ENCODE results near the gene GPC1.

DNA sequence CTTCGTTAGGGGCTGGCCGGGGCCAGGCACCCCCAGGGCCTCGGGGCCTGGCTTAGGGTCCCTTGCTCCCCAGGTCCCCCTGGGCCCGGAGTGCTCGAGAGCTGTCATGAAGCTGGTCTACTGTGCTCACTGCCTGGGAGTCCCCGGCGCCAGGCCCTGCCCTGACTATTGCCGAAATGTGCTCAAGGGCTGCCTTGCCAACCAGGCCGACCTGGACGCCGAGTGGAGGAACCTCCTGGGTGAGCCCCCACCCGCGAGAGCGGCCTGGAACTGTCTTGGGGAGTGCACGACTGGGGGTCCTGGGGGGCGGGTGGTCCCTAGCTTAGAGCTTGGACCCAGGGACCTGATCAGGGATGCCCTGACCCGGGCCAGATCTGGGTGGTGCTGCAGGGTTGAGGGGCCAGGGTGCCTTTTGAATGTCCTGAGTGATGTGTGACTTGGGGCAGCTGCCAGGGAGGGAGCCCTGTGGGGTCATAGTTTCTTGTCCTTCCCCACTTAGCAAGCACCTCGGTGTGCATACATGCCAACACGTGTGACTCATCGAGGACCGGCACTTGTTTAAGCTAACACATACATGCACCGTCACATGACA lies 27.9 kb downstream of the GPC1 start:
- TF ChIP-seq POLR2AphosphoS5 (IDR thresholded peaks at IDR 0.05): no peak
- TF ChIP-seq, protein P1, sequence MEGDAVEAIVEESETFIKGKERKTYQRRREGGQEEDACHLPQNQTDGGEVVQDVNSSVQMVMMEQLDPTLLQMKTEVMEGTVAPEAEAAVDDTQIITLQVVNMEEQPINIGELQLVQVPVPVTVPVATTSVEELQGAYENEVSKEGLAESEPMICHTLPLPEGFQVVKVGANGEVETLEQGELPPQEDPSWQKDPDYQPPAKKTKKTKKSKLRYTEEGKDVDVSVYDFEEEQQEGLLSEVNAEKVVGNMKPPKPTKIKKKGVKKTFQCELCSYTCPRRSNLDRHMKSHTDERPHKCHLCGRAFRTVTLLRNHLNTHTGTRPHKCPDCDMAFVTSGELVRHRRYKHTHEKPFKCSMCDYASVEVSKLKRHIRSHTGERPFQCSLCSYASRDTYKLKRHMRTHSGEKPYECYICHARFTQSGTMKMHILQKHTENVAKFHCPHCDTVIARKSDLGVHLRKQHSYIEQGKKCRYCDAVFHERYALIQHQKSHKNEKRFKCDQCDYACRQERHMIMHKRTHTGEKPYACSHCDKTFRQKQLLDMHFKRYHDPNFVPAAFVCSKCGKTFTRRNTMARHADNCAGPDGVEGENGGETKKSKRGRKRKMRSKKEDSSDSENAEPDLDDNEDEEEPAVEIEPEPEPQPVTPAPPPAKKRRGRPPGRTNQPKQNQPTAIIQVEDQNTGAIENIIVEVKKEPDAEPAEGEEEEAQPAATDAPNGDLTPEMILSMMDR (IDR thresholded peaks at IDR 0.05): no peak
- TF ChIP-seq POLR2A (IDR thresholded peaks at IDR 0.05): no peak
- TF ChIP-seq EP300 (IDR thresholded peaks at IDR 0.05): no peak
